GM12878 (cell line): ENCODE results near the gene RANGRF. TPM values are rescaled to one million over a fixed set of nuclear protein-coding genes. Genes with fewer than 3 reads are reported as not detected.
A peak's percentile ranks its signal among the peaks of the same experiment; 100 is the strongest.

Experiments used
- ATAC-seq: fragments of 200-7000 bp; cut with Tn5 transposase; 3 replicates; pipeline ENCODE4 v1.9.1; 2020; ENCODE audit warnings: mild to moderate bottlenecking, moderate library complexity
- BruUV-seq: library from RNA; stranded (reverse); fragments of 400-500 nt; replicated peaks from 2 replicates; lab custom pipeline; 2021; lab: Mats Ljungman, UMichigan
- CTCF ChIA-PET: fragments of 300-600 bp; sonication (Branson Sonifier 250); formaldehyde crosslinking; extraction: SDS; loops from one replicate; lab custom pipeline; 2021; ENCODE audit warnings: inconsistent platforms; lab: Yijun Ruan, JAX
- POLR2A ChIA-PET: fragments of 350-600 bp; formaldehyde crosslinking; extraction: SDS; loops from one replicate; lab custom pipeline; 2021; ENCODE audit warnings: inconsistent platforms; lab: Charles Lee
- RAD21 ChIA-PET: fragments of 300-600 bp; sonication (Branson Sonifier 250); formaldehyde crosslinking; loops from one replicate; lab custom pipeline; 2023; ENCODE audit warnings: antibody characterized with exemption; ENCODE audit not compliant: unreplicated experiment; lab: Charles Lee
- SMC1A ChIA-PET: fragments of 300-600 bp; sonication (Branson Sonifier 250); formaldehyde crosslinking; loops from one replicate; lab custom pipeline; 2023; ENCODE audit not compliant: unreplicated experiment, uncharacterized antibody; lab: Charles Lee
- DNase-seq: peaks from one replicate; pipeline ENCODE4 v3.0.0-alpha.2; 2011; ENCODE audit warnings: low read depth, low spot score
- FAIRE-seq: peaks from 3 replicates; lab custom pipeline; 2011; peaks lifted over from hg19 to GRCh38; lab: Jason Lieb, UNC
- H2AFZ ChIP-seq: 2 replicates; pipeline ENCODE4 v1.6.0; 2011; ENCODE audit warnings: low read depth, low read length, control low read depth; ENCODE audit not compliant: control insufficient read depth
- H3K27ac ChIP-seq: 2 replicates; pipeline ENCODE4 v1.5.1; 2011; ENCODE audit warnings: control low read depth; ENCODE audit not compliant: control insufficient read depth, insufficient read depth
- H3K27me3 ChIP-seq, 2 experiments: replicated peaks in 1 of 2; 2 replicates each; pipeline versions ENCODE4 v1.6.0 to v1.6.1; 2011; ENCODE audit warnings: low read length in 1 of 2; ENCODE audit not compliant: control insufficient read depth in 2 of 2, insufficient read depth in 2 of 2
- H3K36me3 ChIP-seq, 2 experiments: 2 replicates each; pipeline ENCODE4 v1.5.1; 2011; ENCODE audit warnings: low read length in 1 of 2; ENCODE audit not compliant: control insufficient read depth in 2 of 2, insufficient read depth in 2 of 2
- H3K4me1 ChIP-seq: 2 replicates; pipeline ENCODE4 v1.6.1; 2011; ENCODE audit warnings: mild to moderate bottlenecking, low read length, moderate library complexity, mixed read lengths; ENCODE audit not compliant: control insufficient read depth, insufficient read depth
- H3K4me2 ChIP-seq: 2 replicates; pipeline ENCODE4 v1.6.0; 2011; ENCODE audit warnings: control low read depth; ENCODE audit not compliant: control insufficient read depth, insufficient read depth
- H3K4me3 ChIP-seq: fragments of 200-600 bp; sonication (generic); 2 replicates; pipeline ENCODE4 v1.5.1; 2016
- H3K79me2 ChIP-seq: 2 replicates; pipeline ENCODE4 v1.6.0; 2011; ENCODE audit warnings: low read length; ENCODE audit not compliant: control insufficient read depth, insufficient read depth
- H3K9ac ChIP-seq: 2 replicates; pipeline ENCODE4 v1.8.0; 2011; ENCODE audit warnings: low read length, control low read depth, mixed read lengths; ENCODE audit not compliant: control insufficient read depth, insufficient read depth
- H3K9me3 ChIP-seq: replicated peaks from 3 replicates; pipeline ENCODE4 v1.5.1; 2011; ENCODE audit warnings: mild to moderate bottlenecking, low read length; ENCODE audit not compliant: control insufficient read depth, insufficient read depth
- H4K20me1 ChIP-seq: 2 replicates; pipeline ENCODE4 v1.6.0; 2011; ENCODE audit not compliant: control insufficient read depth, insufficient read depth
- EGR1 ChIP-seq, 2 experiments: IDR thresholded peaks; 1 replicate in 1 of 2; 2 replicates in 1 of 2; pipeline ENCODE4 v1.6.1; 2011 to 2012; ENCODE audit warnings: low read depth in 2 of 2, low read length in 2 of 2, borderline replicate concordance in 1 of 2, mild to moderate bottlenecking in 1 of 2, moderate library complexity in 1 of 2
- FOXK2 ChIP-seq: fragments of 450-650 bp; IDR thresholded peaks from 2 replicates; pipeline ENCODE4 v1.6.1; 2017; ENCODE audit warnings: mild to moderate bottlenecking, moderate library complexity
- RAD21 ChIP-seq: IDR thresholded peaks from 2 replicates; pipeline ENCODE4 v1.6.1; 2011; ENCODE audit warnings: mild to moderate bottlenecking, low read depth, low read length, moderate library complexity; ENCODE audit not compliant: insufficient read depth
- WGBS: methylation state at CpG from one replicate; pipeline ENCODE4 v1.1.6; 2016; ENCODE audit warnings: low lambda C conversion rate; ENCODE audit not compliant: insufficient replicate concordance, insufficient coverage; ENCODE audit errors: missing lambda C conversion rate; 5-methylcytosine and 5-hydroxymethylcytosine counted together
- in situ Hi-C: fragments of 300-500 bp; cut with MboI; formaldehyde crosslinking; loops from 9 replicates; pipeline ENCODE4 v1.14.3; 2018; ENCODE audit warnings: mixed read lengths
- intact Hi-C: fragments of 100-400 bp; cut with micrococcal nuclease; formaldehyde crosslinking; loops from one replicate; pipeline ENCODE4 v1.14.2; 2022; ENCODE audit not compliant: unreplicated experiment
- polyA plus RNA-seq, 11 experiments: library from polyadenylated mRNA; depleted of rRNA in 4 of 11; unstranded in 6 of 11; stranded (reverse) in 5 of 11; fragments of >200 nt; fragmentation: Nextera tagmentation in 4 of 11; fragmentation: Illumina TruSeq in 1 of 11; extraction: Ambion mirVana in 4 of 11; extraction: Trizol in 1 of 11; gene quantifications; 1 replicate in 1 of 11; 2 replicates in 10 of 11; pipeline versions ENCODE4 v1.2.1 to v1.2.3, GENCODE V29; 2011 to 2016; ENCODE audit warnings: inconsistent platforms in 2 of 11, missing spikeins in 2 of 11, low read depth in 1 of 11
- total RNA-seq, 4 experiments: library from RNA; depleted of rRNA in 3 of 4; stranded (reverse); fragments of >200 nt in 3 of 4; fragmentation: Illumina TruSeq in 1 of 4; extraction: Trizol in 1 of 4; gene quantifications; 2 replicates each; pipeline versions ENCODE4 v1.2.1 to v1.2.3, GENCODE V29; 2013 to 2021
- TF ChIP-seq, protein P1 (sequence below), 3 experiments: IDR thresholded peaks in 2 of 3; conservative IDR thresholded peaks in 1 of 3; 2 replicates each; pipeline ENCODE4 v1.5.1; 2011; ENCODE audit warnings: low read depth in 3 of 3, low read length in 3 of 3, mild to moderate bottlenecking in 3 of 3, control low read depth in 2 of 3, moderate library complexity in 2 of 3, inconsistent platforms in 1 of 3, mixed read lengths in 1 of 3; ENCODE audit not compliant: control insufficient read depth in 2 of 3, insufficient read depth in 1 of 3; ENCODE audit errors: extremely low read depth in 1 of 3

The RANGRF gene
- total and polyA plus RNA-seq, 10 of the 15 experiments (the other 5 are each of a cell fraction or from before 2014, with no cell fraction given): 30.1 to 181 (median 61.4) TPM

DNA sequence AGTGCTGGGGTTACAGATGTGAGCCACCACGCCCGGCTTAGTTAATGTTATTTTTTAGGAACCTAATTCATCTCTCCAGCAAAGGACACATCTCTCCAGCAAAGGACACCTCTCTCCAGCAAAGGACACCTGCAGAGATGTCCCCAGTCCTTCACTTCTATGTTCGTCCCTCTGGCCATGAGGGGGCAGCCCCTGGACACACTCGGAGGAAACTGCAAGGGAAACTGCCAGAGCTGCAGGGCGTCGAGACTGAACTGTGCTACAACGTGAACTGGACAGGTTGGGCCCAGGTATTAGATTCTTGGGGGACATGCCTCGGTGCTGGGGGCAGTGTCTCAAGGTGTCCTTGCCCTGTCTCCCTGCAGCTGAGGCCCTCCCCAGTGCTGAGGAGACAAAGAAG is 34.7 kb upstream of the RANGRF start:
- H3K4me1 ChIP-seq: no peaks in the 10 kb centered on the region; the same call in 1 of the 2 replicates
- ChIA-PET CTCF (interaction anchor here (1.0 kb wide), 1 partner anchor 31 kb away, joined by 3 read pairs; no protein-coding TSS in a partner anchor), POLR2A (interaction anchor here (0.5 to 0.6 kb wide), 2 partner anchors 77 to 135 kb away, joined by 3 read pairs; no protein-coding TSS in a partner anchor), SMC1A (no interaction called here), RAD21 (no interaction called here)
- FAIRE-seq: no peak
- no peak for ATAC-seq
- peaks cover 31% of the 10 kb centered on the region for H3K79me2 ChIP-seq
- intact Hi-C loops (no loop called here), in situ Hi-C loops (no loop called here)
- no peak overlapping the region for H3K4me3 ChIP-seq
- H3K9ac ChIP-seq: no peak overlapping the region
- TF ChIP-seq FOXK2: no peak
- TF ChIP-seq, protein P1, sequence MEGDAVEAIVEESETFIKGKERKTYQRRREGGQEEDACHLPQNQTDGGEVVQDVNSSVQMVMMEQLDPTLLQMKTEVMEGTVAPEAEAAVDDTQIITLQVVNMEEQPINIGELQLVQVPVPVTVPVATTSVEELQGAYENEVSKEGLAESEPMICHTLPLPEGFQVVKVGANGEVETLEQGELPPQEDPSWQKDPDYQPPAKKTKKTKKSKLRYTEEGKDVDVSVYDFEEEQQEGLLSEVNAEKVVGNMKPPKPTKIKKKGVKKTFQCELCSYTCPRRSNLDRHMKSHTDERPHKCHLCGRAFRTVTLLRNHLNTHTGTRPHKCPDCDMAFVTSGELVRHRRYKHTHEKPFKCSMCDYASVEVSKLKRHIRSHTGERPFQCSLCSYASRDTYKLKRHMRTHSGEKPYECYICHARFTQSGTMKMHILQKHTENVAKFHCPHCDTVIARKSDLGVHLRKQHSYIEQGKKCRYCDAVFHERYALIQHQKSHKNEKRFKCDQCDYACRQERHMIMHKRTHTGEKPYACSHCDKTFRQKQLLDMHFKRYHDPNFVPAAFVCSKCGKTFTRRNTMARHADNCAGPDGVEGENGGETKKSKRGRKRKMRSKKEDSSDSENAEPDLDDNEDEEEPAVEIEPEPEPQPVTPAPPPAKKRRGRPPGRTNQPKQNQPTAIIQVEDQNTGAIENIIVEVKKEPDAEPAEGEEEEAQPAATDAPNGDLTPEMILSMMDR (IDR thresholded peaks at IDR 0.05 in 2 of 3, conservative IDR thresholded peaks at IDR 0.05 in 1 of 3; ENCODE audit: control insufficient read depth in 2 of 3, extremely low read depth in 1 of 3, insufficient read depth in 1 of 3, low read depth in 3 of 3, low read length in 3 of 3): peak in 2 of 3 experiments; percentile 2 to 15; a peak in 1 of 6 replicates
- TF ChIP-seq RAD21: 0 out of 2 replicates have a peak, but pooled peaks have one; percentile 13
- TF ChIP-seq EGR1 (IDR thresholded peaks at IDR 0.05; ENCODE audit: borderline replicate concordance in 1 of 2, low read depth in 2 of 2, low read length in 2 of 2): no peak
- H3K27me3 ChIP-seq: no peaks in the 10 kb centered on the region
- H4K20me1 ChIP-seq: no peaks in the 10 kb centered on the region
- H3K4me2 ChIP-seq: no peak overlapping the region
- H3K27ac ChIP-seq: no peak overlapping the region
- BruUV-seq: no TSS peak
- H2AFZ ChIP-seq: no peak overlapping the region
- no peak for DNase-seq
- WGBS: 64% methylated on average over 8 of the region's 8 CpGs
- peaks cover 19 to 23% of the 10 kb centered on the region in 2 experiments for H3K36me3 ChIP-seq
- H3K9me3 ChIP-seq: no peaks in the 10 kb centered on the region
